ENCODE results near the gene ATP11B. TPM values are rescaled to one million over a fixed set of nuclear protein-coding genes. Genes with fewer than 3 reads are reported as not detected.
"Not testable (repeated sequence)": the region's sequence is repeated elsewhere in the genome, so short reads cannot be mapped to it uniquely, and the experiment has no call there.

The ATP11B gene
- total RNA-seq, 1 donor from 2014 or later, result 22.7 TPM

DNA sequence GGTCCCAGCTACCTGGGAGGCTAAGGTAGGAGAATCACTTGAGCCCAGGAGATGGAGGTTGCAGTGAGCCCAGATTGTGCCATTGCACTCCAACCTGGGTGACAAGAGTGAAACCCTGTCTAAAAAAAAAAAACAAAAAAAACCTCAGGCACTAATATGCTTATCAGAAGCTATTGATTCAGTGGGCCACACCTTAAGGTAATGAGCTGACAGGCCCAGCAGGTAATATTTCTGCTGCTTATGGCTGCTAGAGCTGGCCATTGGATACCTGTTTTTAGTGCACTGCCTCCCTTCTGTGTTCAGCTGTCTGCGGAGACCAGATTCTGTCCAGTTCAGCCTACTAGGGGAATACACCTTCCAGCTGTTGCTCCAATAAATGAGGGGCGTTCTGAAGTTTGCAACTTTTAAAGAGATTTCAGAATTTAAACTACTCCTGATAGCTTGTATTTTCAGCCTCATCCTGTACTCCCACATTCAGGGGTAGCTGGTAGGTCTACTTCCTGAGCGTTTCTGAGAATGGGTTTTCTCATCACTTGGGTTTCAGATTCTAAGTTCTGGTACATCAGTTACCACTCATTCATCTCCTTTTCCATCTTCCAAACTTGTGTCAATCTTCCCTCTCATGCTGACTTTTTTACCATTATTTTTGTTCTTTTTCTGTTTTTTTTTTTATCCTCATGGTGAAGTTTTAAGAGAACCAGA, 69.0 kb downstream of the ATP11B start:
- DNase-seq (ENCODE audit: low read depth), result no peak
- TF ChIP-seq, protein P1, sequence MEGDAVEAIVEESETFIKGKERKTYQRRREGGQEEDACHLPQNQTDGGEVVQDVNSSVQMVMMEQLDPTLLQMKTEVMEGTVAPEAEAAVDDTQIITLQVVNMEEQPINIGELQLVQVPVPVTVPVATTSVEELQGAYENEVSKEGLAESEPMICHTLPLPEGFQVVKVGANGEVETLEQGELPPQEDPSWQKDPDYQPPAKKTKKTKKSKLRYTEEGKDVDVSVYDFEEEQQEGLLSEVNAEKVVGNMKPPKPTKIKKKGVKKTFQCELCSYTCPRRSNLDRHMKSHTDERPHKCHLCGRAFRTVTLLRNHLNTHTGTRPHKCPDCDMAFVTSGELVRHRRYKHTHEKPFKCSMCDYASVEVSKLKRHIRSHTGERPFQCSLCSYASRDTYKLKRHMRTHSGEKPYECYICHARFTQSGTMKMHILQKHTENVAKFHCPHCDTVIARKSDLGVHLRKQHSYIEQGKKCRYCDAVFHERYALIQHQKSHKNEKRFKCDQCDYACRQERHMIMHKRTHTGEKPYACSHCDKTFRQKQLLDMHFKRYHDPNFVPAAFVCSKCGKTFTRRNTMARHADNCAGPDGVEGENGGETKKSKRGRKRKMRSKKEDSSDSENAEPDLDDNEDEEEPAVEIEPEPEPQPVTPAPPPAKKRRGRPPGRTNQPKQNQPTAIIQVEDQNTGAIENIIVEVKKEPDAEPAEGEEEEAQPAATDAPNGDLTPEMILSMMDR (conservative IDR thresholded peaks at IDR 0.05; ENCODE audit: low read depth, low read length), result no peak
- H3K4me3 ChIP-seq (ENCODE audit: low read depth, low read length), result no peak overlapping the region

DNA sequence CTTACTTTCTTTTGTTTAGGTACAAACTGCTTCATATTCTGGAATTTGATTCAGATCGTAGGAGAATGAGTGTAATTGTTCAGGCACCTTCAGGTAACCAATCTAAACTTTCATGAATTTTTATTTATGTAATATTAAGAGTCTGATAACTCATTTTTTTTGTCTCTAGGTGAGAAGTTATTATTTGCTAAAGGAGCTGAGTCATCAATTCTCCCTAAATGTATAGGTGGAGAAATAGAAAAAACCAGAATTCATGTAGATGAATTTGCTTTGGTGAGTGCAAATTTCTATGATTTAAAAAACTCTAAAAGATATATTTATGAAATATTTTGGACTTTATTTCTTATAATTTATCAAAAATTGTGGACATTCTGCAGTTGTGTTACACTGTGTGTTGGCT, 75.8 kb downstream of the ATP11B start:
- no peak for DNase-seq (ENCODE audit: low read depth)
- TF ChIP-seq, protein P1 (conservative IDR thresholded peaks at IDR 0.05; ENCODE audit: low read depth, low read length), result no peak
- no peak overlapping the region for H3K4me3 ChIP-seq (ENCODE audit: low read depth, low read length)

DNA sequence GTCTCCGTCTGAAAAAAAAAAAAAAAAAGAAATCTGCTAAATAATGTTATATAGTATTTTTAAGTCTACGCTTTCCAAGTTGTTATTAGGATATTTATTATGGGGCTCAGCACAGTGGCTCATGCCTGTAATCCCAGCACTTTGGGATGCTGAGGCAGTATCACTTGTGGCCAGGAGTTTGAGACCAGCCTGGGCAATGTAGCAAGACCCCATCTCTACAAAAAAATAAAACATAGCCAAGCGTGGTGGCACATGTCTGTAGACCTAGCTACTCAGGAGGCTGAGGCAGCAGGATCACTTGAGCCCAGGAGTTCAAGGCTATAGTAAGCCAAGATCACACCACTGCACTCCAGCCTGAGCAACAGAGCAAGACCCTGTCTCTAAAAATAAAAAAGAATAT, 77.6 kb downstream of the ATP11B start:
- DNase-seq (ENCODE audit: low read depth); H3K4me3 ChIP-seq (ENCODE audit: low read depth, low read length): not testable (repeated sequence)

DNA sequence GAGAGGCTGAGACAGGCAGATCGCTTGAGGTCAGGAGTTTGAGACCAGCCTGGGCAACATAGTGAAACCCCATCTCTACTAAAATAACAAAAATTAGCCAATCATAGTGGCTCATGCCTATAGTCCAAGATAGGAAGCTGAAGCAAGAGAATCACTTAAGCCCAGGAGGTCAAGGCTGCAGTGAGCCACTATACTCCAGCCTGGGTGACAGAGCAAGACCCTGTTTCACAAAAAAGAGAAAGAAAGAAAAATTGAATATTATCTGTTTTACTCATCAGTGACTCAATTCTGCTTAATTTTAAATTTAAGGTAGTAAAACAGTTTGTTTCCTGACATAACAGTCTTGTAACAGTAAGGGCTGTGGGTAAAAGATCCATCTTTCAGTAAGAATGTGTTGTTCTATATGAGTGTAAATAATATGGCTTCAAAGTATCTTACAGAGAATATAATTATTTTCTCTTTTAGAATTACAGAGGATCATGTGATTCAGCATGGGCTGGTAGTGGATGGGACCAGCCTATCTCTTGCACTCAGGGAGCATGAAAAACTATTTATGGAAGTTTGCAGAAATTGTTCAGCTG, 85.8 kb downstream of the ATP11B start:
- DNase-seq (ENCODE audit: low read depth), result no peak
- TF ChIP-seq, protein P1 (conservative IDR thresholded peaks at IDR 0.05; ENCODE audit: low read depth, low read length), result no peak
- no peak overlapping the region for H3K4me3 ChIP-seq (ENCODE audit: low read depth, low read length)

DNA sequence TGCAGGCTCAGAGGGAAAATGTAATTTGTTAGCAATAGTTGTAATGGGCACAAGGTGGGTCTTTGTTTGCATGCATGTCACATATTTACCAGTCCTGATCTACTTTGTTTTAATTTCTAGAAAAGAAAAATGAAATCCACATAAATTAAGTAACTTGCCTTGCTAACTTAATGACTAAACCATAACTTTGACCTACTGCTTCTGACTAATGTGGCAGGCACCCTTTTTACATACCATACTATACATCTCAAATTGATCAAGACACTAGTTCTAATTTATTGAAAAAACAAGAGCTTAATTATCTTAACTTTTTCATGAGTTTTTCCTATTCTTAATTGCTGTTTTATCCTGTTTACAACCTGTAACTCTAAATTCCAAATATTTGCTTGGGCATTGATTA, 93.2 kb downstream of the ATP11B start:
- H3K4me3 ChIP-seq (ENCODE audit: low read depth, low read length), result no peak overlapping the region
- TF ChIP-seq, protein P1 (conservative IDR thresholded peaks at IDR 0.05; ENCODE audit: low read depth, low read length), result no peak
- no peak for DNase-seq (ENCODE audit: low read depth)

DNA sequence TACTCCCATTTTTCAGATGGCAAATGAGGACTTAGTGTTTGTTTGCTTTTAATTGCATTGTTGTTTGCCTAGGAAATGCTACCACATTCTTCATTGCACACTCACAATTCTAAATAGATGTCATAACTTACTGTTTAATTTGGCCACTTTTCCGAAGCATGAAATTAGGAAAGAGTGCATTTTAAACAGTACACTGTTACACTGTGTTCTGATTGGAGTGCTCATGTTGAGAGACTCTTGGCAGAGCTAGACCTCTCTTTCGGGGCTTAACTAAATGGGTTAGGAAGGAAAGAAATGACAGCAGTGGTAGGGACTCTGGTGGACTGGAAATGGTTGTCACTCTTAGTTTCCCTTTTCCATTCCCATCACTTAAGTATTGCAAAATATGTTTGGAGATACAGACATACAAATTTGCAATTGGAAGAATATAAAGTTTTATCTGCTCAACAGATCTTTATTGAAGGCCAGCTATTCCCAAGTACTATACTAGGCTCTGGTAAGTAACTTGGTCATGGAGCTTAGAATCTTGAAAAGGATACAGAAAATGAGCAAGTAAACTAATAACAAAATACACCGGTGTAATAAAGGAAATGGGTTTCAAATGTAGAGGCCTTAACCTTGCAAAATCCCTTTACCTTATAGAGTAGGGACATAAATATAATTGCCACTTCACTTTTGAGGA, 96.8 kb downstream of the ATP11B start:
- TF ChIP-seq, protein P1 (conservative IDR thresholded peaks at IDR 0.05; ENCODE audit: low read depth, low read length), result no peak
- no peak for DNase-seq (ENCODE audit: low read depth)

DNA sequence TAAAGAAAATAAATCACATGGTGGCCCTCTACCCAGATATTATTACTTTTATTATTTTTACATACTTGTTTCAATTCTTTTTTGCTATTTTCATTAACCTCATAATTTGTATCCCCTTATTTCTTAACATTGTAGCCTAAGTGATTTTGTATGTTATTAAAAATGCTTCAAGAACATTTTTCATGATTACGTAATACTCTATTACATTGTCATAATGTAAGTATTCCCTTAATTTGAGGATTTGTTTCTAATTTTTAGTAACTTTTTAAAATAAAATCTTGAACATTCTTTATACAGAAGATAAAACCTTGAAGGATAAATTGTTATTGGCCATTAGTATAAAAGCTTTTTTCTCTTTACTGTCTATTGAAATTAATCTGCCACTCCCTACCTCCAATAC, 98.1 kb downstream of the ATP11B start:
- TF ChIP-seq, protein P1 (conservative IDR thresholded peaks at IDR 0.05; ENCODE audit: low read depth, low read length), result no peak
- no peak overlapping the region for H3K4me3 ChIP-seq (ENCODE audit: low read depth, low read length)
- DNase-seq (ENCODE audit: low read depth), result no peak

More for the DNA sequence above, 96.8 kb downstream of the ATP11B start:
- H3K4me3 ChIP-seq (ENCODE audit: low read depth, low read length), result no peak overlapping the region

Measured in epithelial cell of proximal tubule (primary cell).